Fibroblast of lung (primary cell): ENCODE data around the gene PIEZO2. TPM values are rescaled to one million over a fixed set of nuclear protein-coding genes. Genes with fewer than 3 reads are reported as not detected.

ENCODE experiments used
- DNase-seq, 2 donors: peaks; one replicate each; pipeline versions ENCODE4 v3.0.0 to v3.0.0-alpha.2; 2010; ENCODE audit warnings: low read depth in 2 of 2
- H2AFZ ChIP-seq: 2 replicates; pipeline ENCODE4 v1.5.1; 2012; ENCODE audit warnings: low read length, control low read depth, inconsistent platforms
- H3K27ac ChIP-seq: 2 replicates; pipeline ENCODE4 v1.5.1; 2011; ENCODE audit warnings: low read length, control low read depth; ENCODE audit not compliant: insufficient read depth
- H3K27me3 ChIP-seq: 2 replicates; pipeline ENCODE4 v1.5.1; 2011; ENCODE audit warnings: mild to moderate bottlenecking, low read length; ENCODE audit not compliant: control insufficient read depth, insufficient read depth
- H3K36me3 ChIP-seq: 2 replicates; pipeline ENCODE4 v1.5.1; 2011; ENCODE audit warnings: low read length; ENCODE audit not compliant: control insufficient read depth, insufficient read depth
- H3K4me1 ChIP-seq: 2 replicates; pipeline ENCODE4 v1.5.1; 2011; ENCODE audit warnings: low read length; ENCODE audit not compliant: control insufficient read depth, insufficient read depth; ENCODE audit errors: extremely low read depth
- H3K4me2 ChIP-seq: 2 replicates; pipeline ENCODE4 v1.5.1; 2011; ENCODE audit warnings: low read length, control low read depth; ENCODE audit not compliant: insufficient read depth; ENCODE audit errors: extremely low read depth
- H3K4me3 ChIP-seq, 4 experiments: fragments of 200-600 bp in 1 of 4; sonication (generic) in 1 of 4; replicated peaks in 1 of 4; 2 replicates each; pipeline ENCODE4 v1.5.1; 2011 to 2016; ENCODE audit warnings: low read length in 4 of 4, low read depth in 3 of 4, mild to moderate bottlenecking in 3 of 4, control low read depth in 2 of 4, inconsistent platforms in 1 of 4, mixed read lengths in 1 of 4; ENCODE audit not compliant: insufficient read depth in 1 of 4; ENCODE audit errors: control extremely low read depth in 1 of 4
- H3K79me2 ChIP-seq: 2 replicates; pipeline ENCODE4 v1.5.1; 2012; ENCODE audit warnings: mild to moderate bottlenecking, low read length, inconsistent platforms; ENCODE audit not compliant: control insufficient read depth, insufficient read depth
- H3K9ac ChIP-seq: 2 replicates; pipeline ENCODE4 v1.5.1; 2011; ENCODE audit warnings: mild to moderate bottlenecking, low read length, control low read depth; ENCODE audit not compliant: insufficient read depth
- H3K9me3 ChIP-seq: 2 replicates; pipeline ENCODE4 v1.5.1; 2012; ENCODE audit warnings: low read depth, low read length; ENCODE audit not compliant: control insufficient read depth, insufficient read depth
- H4K20me1 ChIP-seq: 2 replicates; pipeline ENCODE4 v1.5.1; 2011; ENCODE audit warnings: low read length; ENCODE audit not compliant: control insufficient read depth, insufficient read depth; ENCODE audit errors: extremely low read depth
- EZH2 ChIP-seq: IDR thresholded peaks from 2 replicates; pipeline ENCODE4 v1.5.1; 2012; ENCODE audit warnings: low read length, control low read depth, mild to moderate bottlenecking; ENCODE audit errors: missing control alignments
- polyA plus RNA-seq, 2 donors: library from polyadenylated mRNA; depleted of rRNA in 1 of 2; stranded (reverse) in 1 of 2; unstranded in 1 of 2; fragments of >200 nt; gene quantifications; 2 replicates each; pipeline ENCODE4 v1.2.1, GENCODE V29; 2011 to 2012; ENCODE audit warnings: missing spikeins in 1 of 2
- total RNA-seq: library from RNA; depleted of rRNA; stranded (reverse); fragments of >200 nt; gene quantifications from 2 replicates; pipeline ENCODE4 v1.2.1, GENCODE V29; 2014
- TF ChIP-seq, protein P1 (sequence below), 2 donors: IDR thresholded peaks in 1 of 2; conservative IDR thresholded peaks in 1 of 2; 1 replicate in 1 of 2; 2 replicates in 1 of 2; pipeline ENCODE4 v1.5.1; 2011 to 2012; ENCODE audit warnings: low read length in 2 of 2, control low read depth in 1 of 2, inconsistent platforms in 1 of 2, low read depth in 1 of 2, mild to moderate bottlenecking in 1 of 2

The PIEZO2 gene
- total and polyA plus RNA-seq, 2 donors (not counting 1 experiment from before 2014, with no cell fraction given) = 1.2 to 6.6 TPM

DNA sequence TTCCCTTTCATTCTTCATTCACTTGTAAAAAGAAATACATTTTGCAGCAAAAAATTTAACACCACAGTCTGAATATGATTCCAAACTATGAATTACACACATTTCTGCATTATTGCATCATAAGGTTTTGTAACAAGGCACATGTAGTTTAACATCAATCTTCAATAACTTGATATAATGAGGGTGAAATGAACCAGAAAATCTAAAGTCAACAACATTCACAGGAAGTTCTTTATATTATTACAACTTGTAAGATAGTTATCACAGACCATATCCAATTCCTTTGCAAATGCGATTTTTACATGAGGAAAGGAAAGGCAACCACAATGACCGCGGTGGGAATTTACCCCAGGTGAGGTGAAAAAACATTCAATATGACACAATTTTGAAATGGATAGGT is 410.2 kb downstream of the PIEZO2 start:
- DNase-seq = peak; percentile 45 to 72
- no peaks in the 10 kb centered on the region for H3K4me1 ChIP-seq

DNA sequence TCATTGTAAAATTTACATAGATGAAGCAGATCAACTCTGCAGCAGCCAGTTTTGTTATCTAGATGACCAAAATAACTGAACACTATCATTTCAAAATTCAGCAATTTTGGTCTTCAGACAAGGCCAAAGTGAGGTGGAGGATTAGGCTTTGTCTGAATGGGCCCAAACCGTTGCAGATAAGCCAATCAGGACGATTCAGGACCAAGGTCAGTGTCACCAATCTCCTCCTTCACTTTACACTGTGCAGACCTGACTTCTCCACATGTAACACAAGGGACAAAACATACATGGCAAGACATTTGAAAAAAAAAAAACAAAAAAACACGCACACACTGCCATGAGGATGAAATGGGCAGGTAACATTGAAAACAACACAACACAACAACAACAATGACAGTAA is 412.4 kb downstream of the PIEZO2 start:
- H3K36me3 ChIP-seq = no peaks in the 10 kb centered on the region
- H3K27ac ChIP-seq = no peak overlapping the region
- no peak overlapping the region for H2AFZ ChIP-seq
- no peaks in the 10 kb centered on the region for H3K79me2 ChIP-seq
- no peaks in the 10 kb centered on the region for H3K27me3 ChIP-seq
- H4K20me1 ChIP-seq = no peaks in the 10 kb centered on the region
- TF ChIP-seq, protein P1, sequence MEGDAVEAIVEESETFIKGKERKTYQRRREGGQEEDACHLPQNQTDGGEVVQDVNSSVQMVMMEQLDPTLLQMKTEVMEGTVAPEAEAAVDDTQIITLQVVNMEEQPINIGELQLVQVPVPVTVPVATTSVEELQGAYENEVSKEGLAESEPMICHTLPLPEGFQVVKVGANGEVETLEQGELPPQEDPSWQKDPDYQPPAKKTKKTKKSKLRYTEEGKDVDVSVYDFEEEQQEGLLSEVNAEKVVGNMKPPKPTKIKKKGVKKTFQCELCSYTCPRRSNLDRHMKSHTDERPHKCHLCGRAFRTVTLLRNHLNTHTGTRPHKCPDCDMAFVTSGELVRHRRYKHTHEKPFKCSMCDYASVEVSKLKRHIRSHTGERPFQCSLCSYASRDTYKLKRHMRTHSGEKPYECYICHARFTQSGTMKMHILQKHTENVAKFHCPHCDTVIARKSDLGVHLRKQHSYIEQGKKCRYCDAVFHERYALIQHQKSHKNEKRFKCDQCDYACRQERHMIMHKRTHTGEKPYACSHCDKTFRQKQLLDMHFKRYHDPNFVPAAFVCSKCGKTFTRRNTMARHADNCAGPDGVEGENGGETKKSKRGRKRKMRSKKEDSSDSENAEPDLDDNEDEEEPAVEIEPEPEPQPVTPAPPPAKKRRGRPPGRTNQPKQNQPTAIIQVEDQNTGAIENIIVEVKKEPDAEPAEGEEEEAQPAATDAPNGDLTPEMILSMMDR (conservative IDR thresholded peaks at IDR 0.05 in 1 of 2, IDR thresholded peaks at IDR 0.05 in 1 of 2; ENCODE audit: low read depth in 1 of 2, low read length in 2 of 2) = no peak
- TF ChIP-seq EZH2 = no peak
- no peak overlapping the region for H3K9ac ChIP-seq
- no peaks in the 10 kb centered on the region for H3K9me3 ChIP-seq
- no peak overlapping the region for H3K4me2 ChIP-seq
- H3K4me3 ChIP-seq = no peak overlapping the region
- DNase-seq = no peak
- H3K4me1 ChIP-seq = no peaks in the 10 kb centered on the region

More for the DNA sequence above, 410.2 kb downstream of the PIEZO2 start:
- TF ChIP-seq EZH2 = no peak
- TF ChIP-seq, protein P1 (conservative IDR thresholded peaks at IDR 0.05 in 1 of 2, IDR thresholded peaks at IDR 0.05 in 1 of 2; ENCODE audit: low read depth in 1 of 2, low read length in 2 of 2) = no peak
- Histone ChIP-seq H3K9me3 (no peaks in the 10 kb centered on the region), H3K4me3 (no peak overlapping the region), H3K4me2 (no peak overlapping the region), H2AFZ (no peak overlapping the region), H3K27me3 (no peaks in the 10 kb centered on the region), H3K27ac (no peak overlapping the region), H3K79me2 (no peaks in the 10 kb centered on the region), H3K36me3 (no peaks in the 10 kb centered on the region), H4K20me1 (no peaks in the 10 kb centered on the region), H3K9ac (no peak overlapping the region)

DNA sequence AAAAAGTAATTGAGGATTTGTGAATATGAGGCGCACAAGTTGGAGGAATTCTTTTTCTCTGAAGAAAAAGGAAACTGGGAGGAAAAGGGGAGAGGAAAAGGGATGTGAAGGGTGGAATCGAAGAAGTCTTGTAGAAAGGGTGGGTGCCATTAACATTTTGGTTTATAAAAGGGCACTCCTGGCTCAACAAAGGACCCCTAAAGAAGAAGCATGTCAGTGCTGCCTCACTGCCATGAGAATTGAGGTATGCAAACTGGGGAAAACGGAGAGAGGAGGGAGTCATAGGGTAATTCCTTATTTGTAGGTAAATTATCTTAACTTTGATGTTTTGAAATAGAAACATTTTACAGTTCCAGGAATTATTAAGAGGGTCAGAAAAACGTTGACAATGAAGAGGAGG is 416.4 kb downstream of the PIEZO2 start:
- H3K27ac ChIP-seq = no peak overlapping the region
- no peak overlapping the region for H3K9ac ChIP-seq
- H4K20me1 ChIP-seq = no peaks in the 10 kb centered on the region
- no peak overlapping the region for H3K4me3 ChIP-seq
- DNase-seq = no peak
- no peak overlapping the region for H3K4me2 ChIP-seq
- no peaks in the 10 kb centered on the region for H3K4me1 ChIP-seq
- no peaks in the 10 kb centered on the region for H3K79me2 ChIP-seq
- H3K36me3 ChIP-seq = no peaks in the 10 kb centered on the region
- no peaks in the 10 kb centered on the region for H3K27me3 ChIP-seq
- no peak overlapping the region for H2AFZ ChIP-seq
- TF ChIP-seq EZH2 = no peak
- TF ChIP-seq, protein P1 (conservative IDR thresholded peaks at IDR 0.05 in 1 of 2, IDR thresholded peaks at IDR 0.05 in 1 of 2; ENCODE audit: low read depth in 1 of 2, low read length in 2 of 2) = no peak
- H3K9me3 ChIP-seq = no peaks in the 10 kb centered on the region
